Astrocyte (in vitro differentiated cells and primary cell): ENCODE results near the gene OR9Q1.

Source experiments
- EZH2 ChIP-seq: IDR thresholded peaks from 2 replicates; pipeline ENCODE4 v1.6.1; 2012; ENCODE audit warnings: mild to moderate bottlenecking, low read length, inconsistent platforms; ENCODE audit not compliant: insufficient read depth
- TF ChIP-seq, protein P1 (sequence below): IDR thresholded peaks from 2 replicates; pipeline ENCODE4 v1.5.1; 2011; ENCODE audit warnings: low read depth, mild to moderate bottlenecking, inconsistent platforms, low read length, moderate library complexity; ENCODE audit not compliant: insufficient read depth

DNA sequence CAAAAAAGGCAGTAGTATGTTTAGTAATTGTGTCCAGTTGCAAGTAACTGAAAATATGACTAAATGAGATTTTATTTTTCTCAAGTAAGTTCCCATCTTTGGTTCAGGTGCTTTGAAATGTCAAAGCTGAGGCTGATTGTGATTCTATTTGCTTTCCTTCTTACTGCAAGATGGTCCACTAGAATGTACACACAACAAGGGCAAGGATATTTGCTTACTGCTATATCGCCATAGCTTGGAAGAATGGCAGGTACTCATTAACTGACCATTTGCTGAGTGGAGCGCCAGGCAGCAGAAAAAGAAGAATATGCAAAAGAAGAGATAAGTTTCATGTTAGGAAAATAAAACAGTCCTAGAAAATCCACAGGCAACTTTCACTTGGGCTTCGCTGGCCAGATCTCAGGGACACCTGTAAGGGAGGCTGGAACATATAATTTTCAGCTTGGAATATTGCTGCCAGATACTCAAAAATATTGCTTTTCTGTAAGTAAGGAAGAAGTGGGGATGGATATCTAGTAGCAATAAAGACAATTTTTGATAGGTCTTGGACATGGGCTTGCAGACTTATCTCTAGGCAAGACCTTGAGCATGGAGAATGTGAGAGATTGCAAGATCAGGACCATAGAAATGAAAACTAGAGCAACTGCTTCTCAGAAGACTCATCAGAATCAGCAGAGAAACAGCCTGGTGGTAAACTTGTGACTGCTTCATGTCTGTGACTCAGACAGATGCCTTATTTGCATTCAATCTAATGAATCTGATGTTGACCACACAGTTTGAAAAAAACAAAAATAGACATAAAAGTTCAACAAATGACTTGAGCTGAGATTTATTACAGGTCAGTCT lies 44.8 kb upstream of the OR9Q1 start:
- TF ChIP-seq, protein P1, sequence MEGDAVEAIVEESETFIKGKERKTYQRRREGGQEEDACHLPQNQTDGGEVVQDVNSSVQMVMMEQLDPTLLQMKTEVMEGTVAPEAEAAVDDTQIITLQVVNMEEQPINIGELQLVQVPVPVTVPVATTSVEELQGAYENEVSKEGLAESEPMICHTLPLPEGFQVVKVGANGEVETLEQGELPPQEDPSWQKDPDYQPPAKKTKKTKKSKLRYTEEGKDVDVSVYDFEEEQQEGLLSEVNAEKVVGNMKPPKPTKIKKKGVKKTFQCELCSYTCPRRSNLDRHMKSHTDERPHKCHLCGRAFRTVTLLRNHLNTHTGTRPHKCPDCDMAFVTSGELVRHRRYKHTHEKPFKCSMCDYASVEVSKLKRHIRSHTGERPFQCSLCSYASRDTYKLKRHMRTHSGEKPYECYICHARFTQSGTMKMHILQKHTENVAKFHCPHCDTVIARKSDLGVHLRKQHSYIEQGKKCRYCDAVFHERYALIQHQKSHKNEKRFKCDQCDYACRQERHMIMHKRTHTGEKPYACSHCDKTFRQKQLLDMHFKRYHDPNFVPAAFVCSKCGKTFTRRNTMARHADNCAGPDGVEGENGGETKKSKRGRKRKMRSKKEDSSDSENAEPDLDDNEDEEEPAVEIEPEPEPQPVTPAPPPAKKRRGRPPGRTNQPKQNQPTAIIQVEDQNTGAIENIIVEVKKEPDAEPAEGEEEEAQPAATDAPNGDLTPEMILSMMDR: no peak
- no peak for TF ChIP-seq EZH2
